Karpas-422 (cell line): ENCODE measurements around the gene GTPBP6. TPM values are rescaled to one million over a fixed set of nuclear protein-coding genes. Genes with fewer than 3 reads are reported as not detected.

Experiments
- total RNA-seq: library from RNA; depleted of rRNA; stranded (reverse); fragments of >200 nt; shearing (Covaris generic); gene quantifications from 2 replicates; pipeline ENCODE4 v1.2.3, GENCODE V29; 2014; ENCODE audit warnings: low replicate concordance; rRNA removed

The GTPBP6 gene
- total RNA-seq, 1 experiment from 2014 or later = 19.4 TPM

Other genes starting within 250 kb of the GTPBP6 start
- gene PLCXD1, start 37.4 kb downstream of the GTPBP6 start, total RNA-seq = 49.4 and 69.5 TPM in 2 replicates
- gene PPP2R3B, start 68.1 kb upstream of the GTPBP6 start, total RNA-seq = 23.2 and 62.5 TPM in 2 replicates